Suprapubic skin (tissue), 4 donors: ENCODE results near the gene ZBTB44.

Source experiments
- CTCF ChIP-seq, 2 donors: fragments of 200-600 bp in 1 of 2; fragments of 450-650 bp in 1 of 2; sonication (generic) in 1 of 2; IDR thresholded peaks; one replicate each; pipeline ENCODE4 v1.5.1; 2016 to 2019; ENCODE audit warnings: antibody characterized with exemption in 2 of 2, mild to moderate bottlenecking in 1 of 2, moderate library complexity in 1 of 2
- EP300 ChIP-seq: sonication (generic); formaldehyde crosslinking; IDR thresholded peaks from one replicate; pipeline ENCODE4 v1.6.1; 2017; ENCODE audit warnings: antibody characterized with exemption
- POLR2AphosphoS5 ChIP-seq, 3 donors: sonication (generic); formaldehyde crosslinking; IDR thresholded peaks; one replicate each; pipeline ENCODE4 v1.6.1; 2017; ENCODE audit warnings: antibody characterized with exemption in 3 of 3

GRCh38 chr11:130314750-130315285, at the start of gene ZBTB44:
- TF ChIP-seq CTCF (IDR thresholded peaks at IDR 0.05) (no peak), EP300 (no peak), POLR2AphosphoS5 (IDR thresholded peaks at IDR 0.05) (peak in 1 of 3 donors; percentile 58)
